ENCODE results near the gene ABHD17A.

The ABHD17A gene

GRCh38 chr19:1832046-1832663, 53.1 kb downstream of the ABHD17A start:
- Histone ChIP-seq H3K9me3 (no peaks in the 10 kb centered on the region), H3K4me1 (no peaks in the 10 kb centered on the region), H3K27me3 (ENCODE audit: low read depth) (no peaks in the 10 kb centered on the region), H3K4me3 (no peak overlapping the region), H3K36me3 (replicated peaks) (peaks cover 8% of the 10 kb centered on the region; the same call in 1 of the 2 replicates)
- no peak for DNase-seq (ENCODE audit: low spot score in 2 of 2)
- in situ Hi-C loops (cut with MboI; ENCODE audit: low sequenced_read_pairs): no loop called here

GRCh38 chr19:1830978-1831377, 54.3 kb downstream of the ABHD17A start:
- DNase-seq (ENCODE audit: low spot score in 2 of 2): no peak
- peaks cover 8% of the 10 kb centered on the region; the same call in 1 of the 2 replicates for H3K36me3 ChIP-seq (replicated peaks)
- in situ Hi-C loops (cut with MboI; ENCODE audit: low sequenced_read_pairs): no loop called here
- H3K4me1 ChIP-seq: no peaks in the 10 kb centered on the region
- H3K4me3 ChIP-seq: no peak overlapping the region
- H3K9me3 ChIP-seq: no peaks in the 10 kb centered on the region
- no peaks in the 10 kb centered on the region for H3K27me3 ChIP-seq (ENCODE audit: low read depth)

- Histone ChIP-seq H3K4me3 (no peak overlapping the region), H3K27me3 (ENCODE audit: low read depth) (no peaks in the 10 kb centered on the region), H3K9me3 (no peaks in the 10 kb centered on the region), H3K36me3 (replicated peaks) (0 out of 2 replicates have a peak, but pooled peaks cover 10% of the 10 kb centered on the region), H3K4me1 (no peaks in the 10 kb centered on the region)
- in situ Hi-C loops (cut with MboI; ENCODE audit: low sequenced_read_pairs): no loop called here
- no peak for DNase-seq (ENCODE audit: low spot score in 2 of 2)
Measured at GRCh38 chr19:1830568-1830967, 54.7 kb downstream of the ABHD17A start.

GRCh38 chr19:1829958-1830357, 55.3 kb downstream of the ABHD17A start:
- DNase-seq (ENCODE audit: low spot score in 2 of 2): no peak
- Histone ChIP-seq H3K4me3 (no peak overlapping the region), H3K4me1 (no peaks in the 10 kb centered on the region), H3K27me3 (ENCODE audit: low read depth) (no peaks in the 10 kb centered on the region), H3K9me3 (no peaks in the 10 kb centered on the region), H3K36me3 (replicated peaks) (0 out of 2 replicates have a peak, but pooled peaks cover 10% of the 10 kb centered on the region)
- in situ Hi-C loops (cut with MboI; ENCODE audit: low sequenced_read_pairs): no loop called here

- no peaks in the 10 kb centered on the region for H3K4me1 ChIP-seq
- H3K27me3 ChIP-seq (ENCODE audit: low read depth): no peaks in the 10 kb centered on the region
- H3K9me3 ChIP-seq: no peaks in the 10 kb centered on the region
- H3K36me3 ChIP-seq (replicated peaks): peaks cover 19% of the 10 kb centered on the region; the same call in 1 of the 2 replicates
- in situ Hi-C loops (cut with MboI; ENCODE audit: low sequenced_read_pairs): no loop called here
- no peak overlapping the region for H3K4me3 ChIP-seq
- no peak for DNase-seq (ENCODE audit: low spot score in 2 of 2)
Measured at GRCh38 chr19:1828279-1829238, 56.7 kb downstream of the ABHD17A start.

GRCh38 chr19:1827566-1828278, 57.6 kb downstream of the ABHD17A start:
- H3K4me1 ChIP-seq: no peaks in the 10 kb centered on the region
- H3K36me3 ChIP-seq (replicated peaks): peaks cover 19% of the 10 kb centered on the region; the same call in 1 of the 2 replicates
- no peak for DNase-seq (ENCODE audit: low spot score in 2 of 2)
- no peaks in the 10 kb centered on the region for H3K27me3 ChIP-seq (ENCODE audit: low read depth)
- no peak overlapping the region for H3K4me3 ChIP-seq
- H3K9me3 ChIP-seq: no peaks in the 10 kb centered on the region
- in situ Hi-C loops (cut with MboI; ENCODE audit: low sequenced_read_pairs): no loop called here
